Ureter (tissue), 1 donor: ENCODE measurements around the gene LARGE2. TPM values are rescaled to one million over a fixed set of nuclear protein-coding genes. Genes with fewer than 3 reads are reported as not detected.

Experiments used
- DNase-seq: peaks from one replicate; pipeline ENCODE4 v3.0.0-alpha.2; 2020; ENCODE audit warnings: low spot score
- total RNA-seq: library from RNA; stranded (reverse); gene quantifications from one replicate; pipeline ENCODE4 v1.2.4, GENCODE V29; 2023
- donor health status: DM: yes; HTN: yes; CAD: no.

Gene LARGE2
- total RNA-seq, 1 donor from 2014 or later, result 18.0 TPM

GRCh38 chr11:45930031-45930794 lies 7.8 kb downstream of the LARGE2 start:
- peak; percentile 72 for DNase-seq

DNA sequence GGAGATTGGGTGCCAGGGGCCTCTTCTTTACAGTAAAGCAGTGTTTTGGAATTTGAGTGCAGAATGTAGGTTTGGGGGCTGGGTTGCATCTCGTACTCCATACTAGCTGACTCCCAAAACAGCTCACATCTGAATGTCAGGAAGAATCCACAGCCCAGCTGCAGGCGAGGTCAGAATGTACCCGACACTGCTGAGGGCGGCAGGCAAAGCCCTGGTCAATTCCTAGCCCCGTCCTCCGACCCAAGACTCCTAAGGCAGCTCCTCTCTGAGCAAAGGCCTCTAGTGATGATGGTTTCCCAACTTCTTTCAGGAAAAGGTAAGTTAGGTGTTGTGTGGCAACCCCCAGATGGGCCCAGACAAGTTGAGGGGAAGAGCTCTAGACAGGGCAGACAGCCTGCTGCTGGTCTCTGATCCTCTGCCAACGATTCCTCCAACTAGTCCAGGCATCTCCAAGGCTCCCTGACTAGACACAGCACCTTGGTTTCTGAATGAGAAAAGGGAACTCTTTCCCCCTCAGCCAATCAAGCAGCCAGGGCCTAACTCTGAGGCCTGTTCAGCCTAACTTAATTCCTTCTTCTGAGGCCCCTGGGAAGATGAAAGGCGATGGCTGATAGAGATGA lies 8.6 kb downstream of the LARGE2 start:
- DNase-seq, result peak; percentile 50

GRCh38 chr11:45931739-45932138 lies 9.3 kb downstream of the LARGE2 start:
- DNase-seq, result no peak

DNA sequence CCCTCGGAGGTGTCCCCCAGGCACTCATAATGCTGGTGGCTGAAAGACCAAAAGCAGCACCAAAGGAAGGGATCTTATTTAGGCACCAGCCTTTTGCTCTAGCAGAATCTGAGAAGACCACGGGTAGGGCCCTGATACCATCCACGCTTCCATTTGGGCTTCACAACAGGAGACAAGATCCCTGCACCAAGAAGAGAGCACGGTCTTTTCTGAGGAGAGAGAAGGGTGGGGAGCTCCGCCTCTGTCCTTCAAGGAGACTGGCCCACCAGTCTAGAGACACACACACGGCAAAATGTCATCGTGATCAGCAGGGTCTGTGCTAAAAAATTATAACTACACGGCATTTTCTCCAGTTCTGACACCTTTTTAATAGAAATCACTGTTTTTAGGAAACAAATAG lies 9.8 kb downstream of the LARGE2 start:
- no peak for DNase-seq

- DNase-seq, result no peak
Observed at GRCh38 chr11:45933131-45933831, 10.8 kb downstream of the LARGE2 start.

GRCh38 chr11:45933846-45934579 lies 11.6 kb downstream of the LARGE2 start:
- no peak for DNase-seq

- no peak for DNase-seq
Observed at GRCh38 chr11:45934580-45935318, 12.3 kb downstream of the LARGE2 start.

DNA sequence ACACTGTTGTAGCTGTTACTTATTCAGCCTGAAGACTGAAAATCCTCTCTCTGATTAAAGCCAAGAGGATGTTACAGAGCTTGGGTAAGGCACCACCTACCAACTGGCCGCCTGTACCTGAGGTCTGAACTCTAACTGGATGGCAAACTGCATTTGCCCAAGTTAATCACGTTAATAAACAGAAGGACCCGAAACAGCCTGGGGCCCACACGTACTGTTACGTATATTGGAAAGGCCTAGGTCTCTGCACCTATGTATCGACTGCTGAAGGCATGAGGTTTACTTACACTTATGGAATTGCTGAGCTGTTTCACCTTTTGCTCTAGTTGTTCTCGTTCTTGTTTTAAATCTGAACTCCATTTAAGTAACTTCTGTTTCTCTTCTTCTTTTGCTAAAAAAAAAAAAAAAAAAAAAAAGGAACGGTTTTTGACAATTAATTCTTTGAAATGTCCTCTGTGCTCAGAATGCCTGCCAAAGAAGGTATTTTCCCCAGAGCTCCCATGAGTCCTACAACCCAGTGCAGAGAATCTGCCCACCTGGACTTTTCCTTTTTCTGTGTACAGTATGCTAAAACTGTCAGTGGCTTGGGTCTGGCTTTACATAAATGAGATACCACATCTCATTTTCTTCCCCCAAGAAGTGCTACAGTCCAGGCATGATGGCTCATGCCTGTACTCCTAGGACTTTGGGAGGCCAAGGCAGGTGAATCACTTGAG lies 13.1 kb downstream of the LARGE2 start:
- DNase-seq, result no peak

GRCh38 chr11:45936511-45937054 lies 14.1 kb downstream of the LARGE2 start:
- DNase-seq, result no peak

GRCh38 chr11:45937916-45938315 lies 15.5 kb downstream of the LARGE2 start:
- DNase-seq, result no peak

DNA sequence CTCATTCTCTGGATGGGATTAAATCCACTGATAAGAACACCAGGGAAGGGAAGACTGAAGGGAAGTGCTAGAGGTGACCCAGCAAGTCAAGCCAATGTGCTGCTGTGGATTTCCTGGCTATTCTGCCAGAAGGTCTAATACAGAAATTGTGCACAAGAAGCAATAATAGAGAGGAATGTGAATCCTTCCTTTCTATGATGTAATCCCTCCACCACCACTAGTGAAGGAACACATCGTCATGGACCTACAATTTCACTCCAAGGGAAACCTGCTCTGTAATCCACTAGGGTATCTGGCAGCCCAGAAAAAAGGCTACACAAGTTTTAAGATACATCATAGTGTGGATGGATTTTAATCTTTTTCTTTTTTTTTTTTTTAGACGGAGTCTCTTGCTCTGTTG lies 17.4 kb downstream of the LARGE2 start:
- DNase-seq, result no peak

GRCh38 chr11:45941285-45941684 lies 18.8 kb downstream of the LARGE2 start:
- DNase-seq, result no peak

GRCh38 chr11:45942381-45942780 lies 19.9 kb downstream of the LARGE2 start:
- no peak for DNase-seq

- no peak for DNase-seq
Observed at GRCh38 chr11:45945397-45945999, 23.0 kb downstream of the LARGE2 start.

DNA sequence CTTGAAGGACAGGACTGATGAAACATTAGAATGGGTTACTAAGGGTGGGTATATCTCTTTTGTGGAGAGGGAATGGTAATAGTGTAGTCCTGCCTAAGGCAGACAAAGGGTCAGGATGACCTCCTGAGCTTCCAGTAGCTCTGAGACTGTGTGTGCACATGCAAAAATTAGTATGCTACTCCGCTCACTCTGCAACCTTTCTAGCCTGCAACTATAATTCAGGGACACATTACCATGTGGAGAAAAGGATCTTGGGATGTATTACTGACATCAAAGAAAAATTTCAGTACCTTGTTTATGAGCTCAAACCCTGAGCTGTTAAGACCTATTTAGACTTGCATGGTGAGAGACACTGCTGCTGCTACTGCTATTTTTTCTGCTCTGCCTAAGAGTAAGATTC lies 25.4 kb downstream of the LARGE2 start:
- DNase-seq, result no peak

- no peak for DNase-seq
Observed at GRCh38 chr11:45948356-45948755, 25.9 kb downstream of the LARGE2 start.

- DNase-seq, result no peak
Observed at GRCh38 chr11:45949992-45950407, 27.5 kb downstream of the LARGE2 start.

DNA sequence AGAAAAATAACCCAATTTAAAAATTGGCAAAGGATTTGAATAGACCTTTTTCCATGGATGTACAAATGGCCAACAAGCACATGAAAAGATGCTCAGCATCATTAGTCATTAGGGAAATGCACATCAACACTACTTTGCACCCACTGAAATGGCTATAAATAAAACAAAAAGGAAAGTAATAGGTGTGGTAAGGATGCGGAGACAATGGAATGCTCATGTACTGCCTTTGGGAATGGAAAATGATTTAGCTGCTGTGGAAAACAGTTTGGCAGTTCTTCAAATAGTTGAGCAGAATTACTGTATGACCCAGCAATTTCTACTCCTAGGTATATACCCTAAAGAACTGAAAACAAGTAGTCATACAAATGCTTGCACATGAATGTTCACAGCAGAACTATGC lies 37.4 kb downstream of the LARGE2 start:
- DNase-seq, result no peak

GRCh38 chr11:45960387-45961095 lies 38.1 kb downstream of the LARGE2 start:
- DNase-seq, result no peak
